Fibroblast of gingiva (primary cell): ENCODE data around the gene CYP24A1.

Experiments used
- DNase-seq: peaks from one replicate; pipeline ENCODE4 v3.0.0-alpha.2; 2011; ENCODE audit warnings: low read depth

CYP24A1 gene

DNA sequence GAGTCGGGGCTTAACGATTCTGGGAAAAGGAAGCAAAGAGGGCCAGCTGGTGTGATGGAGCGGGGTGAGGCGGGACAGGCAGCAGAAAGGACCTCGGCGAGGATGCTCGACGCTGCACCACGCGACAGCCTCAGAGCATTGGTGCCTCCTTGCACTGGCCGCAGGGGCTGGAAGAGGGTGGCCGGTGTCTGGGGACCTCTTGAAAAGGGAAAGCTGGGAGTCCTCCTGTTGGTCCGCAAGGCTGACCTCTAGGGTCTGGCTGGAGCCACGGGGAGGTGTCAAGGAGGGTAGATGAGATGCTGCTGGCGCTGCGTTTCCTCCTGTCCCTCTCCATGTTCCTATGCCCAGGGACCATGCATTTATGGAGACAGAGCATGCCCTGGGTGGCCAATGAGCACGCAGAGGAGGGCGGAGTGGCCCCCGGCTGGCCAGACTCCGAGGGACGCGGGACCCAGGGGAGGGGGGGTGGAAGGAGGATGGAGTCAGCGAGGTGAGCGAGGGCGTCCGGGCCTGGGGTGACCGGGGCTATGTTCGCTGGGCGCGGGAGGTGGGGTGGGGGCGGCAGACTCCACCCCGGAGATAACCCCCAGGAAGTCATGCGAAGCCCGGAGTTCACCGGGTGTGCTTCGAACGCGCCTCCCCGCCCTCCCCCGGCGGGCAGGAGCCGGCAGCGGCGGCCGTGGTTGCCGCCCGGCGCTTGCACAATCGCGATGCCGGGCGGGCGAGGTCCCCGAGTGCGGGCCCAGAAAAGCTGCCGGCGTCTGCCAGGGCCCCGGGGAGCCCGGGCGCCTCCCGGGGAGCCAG is at the start of gene CYP24A1:
Gene CYP24A1, minus strand, starts transcription at position 334 of the 804 bp plus-strand sequence. CDS start 407 bp downstream, outside the sequence.
- DNase-seq, result no peak

DNA sequence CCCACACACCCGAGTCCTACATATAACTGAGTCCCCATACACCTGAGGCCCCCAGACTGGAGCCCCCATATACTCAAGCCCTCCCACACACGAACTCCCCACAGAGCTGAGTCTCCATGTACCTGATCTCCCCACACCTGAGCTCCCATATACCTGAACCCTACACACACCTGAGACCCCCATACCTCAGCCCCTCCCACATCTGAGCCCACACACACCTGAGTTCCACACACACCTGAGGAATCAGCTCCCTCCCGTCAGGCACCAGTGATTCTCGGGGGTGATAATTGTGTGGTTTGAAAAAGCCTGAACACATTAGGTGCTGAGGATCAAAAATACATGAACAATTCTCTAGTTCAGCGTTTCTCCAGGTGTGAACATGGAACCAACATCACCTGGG is 49.5 kb upstream of the CYP24A1 start:
- no peak for DNase-seq

DNA sequence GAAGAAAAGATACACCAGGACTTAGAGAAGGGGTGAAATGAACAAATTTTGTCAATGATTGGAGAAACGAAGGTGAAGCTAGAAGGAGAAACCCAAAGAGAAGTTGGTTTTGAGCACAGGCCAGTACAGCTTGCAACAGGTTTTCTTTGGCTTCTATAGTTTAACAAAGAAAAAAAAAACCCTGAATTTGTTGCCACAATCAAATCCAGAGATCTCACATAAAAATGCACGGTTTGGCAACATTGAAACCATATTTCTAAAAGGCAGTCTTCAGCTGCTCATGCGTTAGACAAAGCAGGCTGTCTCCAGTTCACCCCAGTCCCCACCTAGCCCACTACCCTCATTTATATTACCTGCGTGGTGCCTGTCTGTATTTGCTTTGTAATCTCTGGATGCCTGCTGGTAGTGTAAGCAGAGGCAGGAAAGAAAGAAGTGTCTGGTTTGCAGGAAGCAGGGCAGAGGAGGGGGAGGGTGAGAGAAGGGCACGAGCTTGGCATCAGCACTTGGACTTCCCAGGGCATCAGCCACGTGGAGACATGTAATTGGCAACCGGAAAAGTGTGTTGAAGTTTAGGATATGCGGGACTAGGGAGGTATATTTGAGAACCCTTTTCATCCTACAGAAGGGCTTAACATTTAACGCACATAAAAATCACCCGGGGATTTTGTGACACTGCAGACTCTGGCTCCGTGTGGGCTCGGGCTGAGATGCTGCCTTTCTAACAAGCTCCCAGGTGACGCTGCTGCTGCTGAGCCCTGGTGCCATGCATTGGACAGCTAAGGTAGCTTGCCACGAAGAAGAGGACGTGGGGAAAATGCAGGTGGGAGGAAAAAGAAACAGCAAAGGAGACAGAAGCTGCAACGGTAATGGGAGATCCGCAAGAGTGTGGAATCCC is 48.5 kb upstream of the CYP24A1 start:
- peak; percentile 42 for DNase-seq

DNA sequence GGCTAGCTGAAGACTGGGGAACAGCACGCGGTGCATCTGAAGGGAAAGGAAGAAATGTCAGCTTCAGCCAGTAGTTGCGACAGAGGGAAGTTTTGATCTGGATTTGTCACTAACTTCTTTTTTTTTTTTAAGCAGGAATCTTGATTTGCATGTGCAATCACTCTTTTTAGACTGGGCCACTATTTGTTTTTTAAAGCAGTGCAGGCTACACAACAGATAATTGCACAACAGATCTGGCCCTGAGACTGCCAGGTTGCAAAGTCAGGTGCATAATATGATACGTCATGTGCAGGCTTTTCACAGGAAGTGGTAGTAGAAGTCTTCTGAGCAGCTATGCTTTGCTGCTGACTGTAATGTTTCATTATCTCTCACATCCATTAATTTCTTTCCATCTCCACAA is 47.6 kb upstream of the CYP24A1 start:
- DNase-seq, result peak; percentile 7

GRCh38 chr20:54220722-54221121 is 46.9 kb upstream of the CYP24A1 start:
- no peak for DNase-seq

DNA sequence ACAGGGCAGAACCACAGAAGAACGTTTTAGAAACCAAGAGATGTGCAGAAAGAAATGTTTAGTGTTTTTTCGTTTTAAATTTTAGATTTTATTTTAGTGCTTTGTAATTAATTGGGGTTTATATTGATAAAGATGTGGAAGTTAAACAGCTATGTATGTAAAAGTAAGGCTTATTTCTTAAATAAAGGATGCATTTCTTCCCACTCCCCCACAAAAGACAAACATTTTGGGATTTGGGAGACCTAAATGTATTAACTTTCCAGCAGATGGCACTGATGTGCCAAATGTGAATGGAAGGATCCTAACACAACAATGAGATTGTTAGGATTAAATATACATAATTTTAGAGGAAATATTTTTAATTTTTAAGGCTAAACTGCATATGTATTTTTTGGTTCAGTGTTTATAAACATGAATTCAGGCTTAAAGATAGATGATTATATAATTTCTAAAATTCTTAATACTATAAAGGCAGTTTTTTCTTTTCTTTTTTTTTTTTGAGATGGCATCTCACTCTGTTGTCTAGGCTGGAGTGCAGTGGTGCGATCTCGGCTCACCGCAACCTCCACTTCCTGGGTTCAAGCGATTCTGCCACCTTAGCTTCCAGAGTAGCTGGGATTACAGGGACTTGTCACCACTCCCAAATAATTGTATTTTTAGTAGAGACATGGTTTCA is 46.1 kb upstream of the CYP24A1 start:
- peak; percentile 33 for DNase-seq

DNA sequence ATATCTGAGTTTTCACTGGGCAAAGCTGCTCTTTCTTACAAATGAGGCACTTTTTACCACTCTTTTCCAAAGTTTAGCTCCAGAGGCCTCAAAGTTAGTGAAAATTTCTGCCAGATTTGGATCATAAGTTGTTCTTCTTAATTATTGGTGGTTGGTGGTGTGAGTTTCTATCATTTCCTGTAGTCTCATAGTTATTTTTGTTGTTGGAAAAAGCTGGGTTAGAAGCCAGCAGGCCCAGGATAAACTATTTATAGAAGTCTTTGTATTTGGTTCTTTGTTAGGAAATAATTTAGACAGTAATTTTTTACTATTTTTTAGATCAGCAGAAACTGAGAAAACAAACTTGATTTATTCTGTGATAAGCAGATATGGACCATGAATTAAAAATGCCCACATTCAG is 44.7 kb upstream of the CYP24A1 start:
- DNase-seq, result no peak

- DNase-seq, result no peak
These were observed 44.0 kb upstream of the CYP24A1 start for GRCh38 chr20:54217762-54218161.

DNA sequence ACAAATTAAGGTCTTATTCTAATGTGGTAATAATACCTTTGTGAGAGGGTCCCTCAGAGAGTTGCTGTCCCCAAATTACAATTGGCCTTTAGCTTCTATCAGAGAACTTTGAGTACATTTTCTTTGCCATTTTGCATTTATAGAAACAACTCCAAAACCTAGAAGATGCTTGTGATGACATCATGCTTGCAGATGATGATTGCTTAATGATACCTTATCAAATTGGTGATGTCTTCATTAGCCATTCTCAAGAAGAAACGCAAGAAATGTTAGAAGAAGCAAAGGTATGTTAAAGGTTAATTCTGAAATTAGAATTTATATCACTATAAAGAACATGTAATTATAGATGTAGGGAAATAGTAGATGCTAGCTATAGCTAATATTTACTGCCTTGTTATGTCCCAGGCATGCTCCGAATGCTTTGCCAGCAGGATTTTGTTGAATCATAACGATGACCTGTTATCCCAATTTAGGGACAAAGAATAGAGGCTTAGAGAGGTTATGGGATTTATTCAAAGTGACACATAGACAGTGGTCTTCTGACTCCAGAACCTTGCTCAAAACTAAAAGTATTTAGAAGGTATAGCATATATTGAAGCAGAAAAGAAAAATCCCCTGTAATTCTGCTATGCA is 41.5 kb upstream of the CYP24A1 start:
- no peak for DNase-seq

- DNase-seq, result no peak
These were observed 40.8 kb upstream of the CYP24A1 start for GRCh38 chr20:54214566-54214965.

- DNase-seq, result no peak
These were observed 39.1 kb upstream of the CYP24A1 start for GRCh38 chr20:54212871-54213270.

DNA sequence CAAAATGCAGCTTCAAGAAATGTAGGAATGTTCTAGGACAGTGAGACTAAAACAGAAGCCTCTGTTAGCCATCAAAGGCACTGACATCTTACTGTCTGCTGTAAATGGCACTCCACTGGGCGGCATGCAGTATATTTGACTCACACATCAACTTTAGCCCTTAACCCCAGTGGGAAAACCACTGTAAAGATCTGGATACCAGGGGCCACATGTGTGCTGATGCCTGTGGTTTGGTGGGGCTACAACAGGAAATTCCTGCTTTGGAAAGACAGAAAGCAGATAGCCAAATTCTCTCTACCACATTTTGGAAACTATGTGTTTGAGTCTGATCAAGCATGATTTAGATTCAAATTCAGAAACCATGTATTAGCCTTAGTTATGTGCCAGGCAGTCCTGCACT is 38.4 kb upstream of the CYP24A1 start:
- DNase-seq, result peak; percentile 48

DNA sequence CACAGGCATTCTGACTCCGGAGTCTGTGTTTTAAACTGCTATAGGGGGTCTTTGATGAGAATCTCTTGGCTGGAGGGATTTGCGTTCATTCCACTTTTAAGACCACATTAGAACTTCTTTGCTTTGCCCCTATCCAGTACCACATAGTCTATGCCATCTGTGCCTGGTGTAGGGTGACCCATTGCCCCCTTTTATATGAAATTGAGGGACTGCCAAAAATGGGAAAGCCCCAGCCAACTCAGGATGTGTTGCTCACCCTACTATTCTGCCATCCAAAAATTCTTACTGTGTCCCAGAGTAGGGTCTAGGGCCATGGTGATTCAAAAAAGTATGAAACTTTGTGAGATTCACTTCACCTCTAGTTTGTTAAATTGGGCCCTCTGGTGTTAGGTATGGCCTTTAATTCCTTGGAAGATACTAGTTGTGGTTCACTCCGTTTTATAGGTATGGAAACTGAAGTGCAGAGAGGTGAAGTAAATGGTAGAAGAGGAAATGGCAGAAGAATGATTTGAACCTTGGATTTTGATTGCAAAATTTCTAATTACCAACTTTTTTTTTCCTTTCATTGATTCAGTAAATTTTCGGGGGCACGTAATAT is 35.5 kb upstream of the CYP24A1 start:
- DNase-seq, result no peak

DNA sequence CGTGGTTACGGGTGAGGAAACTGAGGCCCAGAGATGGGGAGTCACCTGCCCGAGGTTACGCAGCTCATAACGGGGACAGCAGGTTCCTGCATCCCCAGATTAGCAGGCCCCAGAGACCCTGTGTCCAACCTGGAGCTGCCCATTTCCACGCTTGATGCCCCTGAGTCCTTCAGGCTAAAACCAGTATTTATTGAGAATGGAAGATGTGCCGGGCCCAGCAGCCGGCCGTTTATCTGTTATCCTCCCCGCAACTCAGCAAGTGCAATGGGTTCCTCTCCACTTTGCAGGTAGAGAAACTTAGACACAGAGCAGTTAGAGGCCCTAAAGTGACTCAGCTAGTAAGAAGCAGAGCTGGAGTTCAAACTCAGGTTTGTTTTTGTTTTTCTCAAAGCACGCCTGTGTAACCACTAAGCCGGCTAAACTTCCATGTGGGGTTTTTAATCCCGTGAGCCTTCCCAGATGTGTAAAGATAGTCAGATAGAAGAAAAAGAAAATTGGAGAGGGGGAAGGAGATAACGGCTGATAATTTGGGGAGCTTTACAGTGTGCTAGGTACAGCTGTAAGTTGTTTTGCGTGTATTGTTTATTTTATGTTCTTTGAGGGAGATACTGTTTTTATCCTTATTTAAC is 34.9 kb upstream of the CYP24A1 start:
- DNase-seq, result peak; percentile 20

DNA sequence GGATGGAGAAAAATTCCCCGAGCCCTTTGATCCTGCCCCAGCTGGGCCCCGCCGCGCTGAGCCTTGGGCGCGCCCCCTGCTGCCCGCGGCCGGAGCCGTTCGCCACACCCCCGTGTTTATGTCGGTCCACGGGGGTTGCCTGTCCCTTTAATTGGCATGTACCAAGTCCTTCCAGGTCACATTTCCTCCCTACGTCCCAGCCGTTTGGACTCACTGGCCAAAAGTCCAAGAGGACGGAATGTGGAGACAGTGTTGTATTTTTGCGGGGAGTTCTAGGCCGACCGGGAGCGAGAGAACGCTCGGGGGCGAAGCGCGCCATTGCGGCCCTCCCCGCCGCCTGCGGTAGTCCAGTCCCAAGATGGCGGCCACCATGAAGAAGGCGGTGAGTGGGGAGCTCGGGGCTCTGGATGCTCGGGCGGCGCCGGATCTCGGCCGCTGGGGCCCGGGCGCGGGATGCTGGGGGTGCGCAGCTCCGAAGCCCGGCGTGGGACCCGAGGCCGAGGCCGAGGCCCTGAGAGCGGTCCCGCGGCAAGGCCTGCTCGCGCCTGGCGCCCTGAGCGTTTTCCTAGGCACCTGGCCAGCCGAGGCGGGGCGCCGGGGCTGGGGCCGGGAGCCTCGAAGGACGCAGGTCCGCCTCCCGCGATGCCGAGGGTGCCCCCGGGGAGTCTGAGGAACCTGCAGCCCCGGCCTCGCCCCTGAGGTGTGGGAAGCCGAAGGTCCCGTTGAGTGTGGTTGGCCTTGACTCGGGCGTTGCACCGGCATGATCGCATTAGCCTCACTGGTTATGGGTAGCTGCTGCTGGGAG is 34.2 kb upstream of the CYP24A1 start, which contains the start of gene PFDN4:
Gene PFDN4, plus strand, starts transcription at position 345 of the 805 bp plus-strand sequence. Its CDS starts 14 bp downstream, at position 359.
- peak; percentile 81 for DNase-seq

GRCh38 chr20:54207053-54207742 is 33.4 kb upstream of the CYP24A1 start:
- no peak for DNase-seq

GRCh38 chr20:54205450-54205849 is 31.7 kb upstream of the CYP24A1 start:
- no peak for DNase-seq

DNA sequence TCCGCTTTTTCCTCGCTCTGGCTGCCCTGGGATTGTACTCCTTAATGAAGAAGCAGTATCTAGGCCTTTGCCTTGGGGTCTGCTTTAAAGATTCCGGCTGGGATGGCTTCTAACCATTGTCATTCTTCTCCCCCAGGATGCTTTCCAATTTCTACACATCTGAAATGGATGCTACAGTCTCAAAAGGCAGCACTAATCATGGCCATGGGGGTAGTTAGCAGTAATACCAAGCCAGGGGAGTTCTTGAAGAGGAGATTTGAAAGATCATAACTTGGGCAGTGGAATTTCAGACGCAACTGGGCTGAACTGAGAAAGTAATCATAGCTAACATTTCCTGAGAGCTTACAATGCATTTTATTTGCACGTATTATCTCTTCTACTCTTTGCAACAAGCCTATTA is 30.7 kb upstream of the CYP24A1 start:
- DNase-seq, result no peak

DNA sequence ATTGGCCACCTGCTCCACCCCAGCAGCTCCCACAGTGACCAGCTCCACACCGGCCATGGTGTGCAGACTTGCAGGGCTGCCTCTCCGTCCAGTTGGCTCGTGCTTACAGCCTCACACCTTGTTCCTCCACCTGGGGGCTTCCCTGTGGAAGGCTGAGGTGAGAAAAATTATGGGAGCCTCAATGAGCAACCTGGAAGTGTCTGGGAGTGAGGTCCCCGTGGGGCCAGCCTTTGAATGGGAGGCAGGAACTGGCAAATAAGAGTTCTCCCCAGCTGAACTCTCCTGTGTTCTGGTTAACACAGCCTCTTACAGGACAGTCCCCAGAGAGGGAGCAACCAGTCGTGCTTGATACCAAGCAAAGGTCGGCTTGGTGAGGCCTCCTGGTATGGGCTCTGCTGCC is 30.3 kb upstream of the CYP24A1 start:
- DNase-seq, result no peak

- DNase-seq, result no peak
These were observed 29.5 kb upstream of the CYP24A1 start for GRCh38 chr20:54203281-54203680.
